A549 (cell line): ENCODE data around the gene DDX17.

Source experiments
- CEBPB ChIP-seq, 2 experiments: fragments of >200 bp in 1 of 2; sonication (Bioruptor Twin) in 1 of 2; formaldehyde crosslinking in 1 of 2; IDR thresholded peaks; 2 replicates each; pipeline ENCODE4 v1.6.1; 2012 to 2016
- CTCF ChIP-seq: fragments of >200 bp; sonication (Bioruptor Twin); formaldehyde crosslinking; IDR thresholded peaks from 3 replicates; pipeline ENCODE4 v1.5.1; 2016
- ESRRA ChIP-seq: fragments of 150-350 bp; IDR thresholded peaks from 2 replicates; pipeline ENCODE4 v1.6.1; 2014; ENCODE audit warnings: mild to moderate bottlenecking, low read length, borderline replicate concordance
- POLR2A ChIP-seq: IDR thresholded peaks from 2 replicates; pipeline ENCODE4 v1.6.1; 2012; ENCODE audit warnings: mild to moderate bottlenecking, low read length
- ZFP36 ChIP-seq: fragments of 450-650 bp; IDR thresholded peaks from 2 replicates; pipeline ENCODE4 v1.6.1; 2014; ENCODE audit warnings: borderline replicate concordance; ENCODE audit not compliant: partially characterized antibody
- TF ChIP-seq, protein P1 (sequence below): fragments of 200-600 bp; sonication (generic); IDR thresholded peaks from 2 replicates; pipeline ENCODE4 v1.6.1; 2016; ENCODE audit warnings: antibody characterized with exemption, mild to moderate bottlenecking, moderate library complexity

- no peak for TF ChIP-seq POLR2A
- TF ChIP-seq, protein P1, sequence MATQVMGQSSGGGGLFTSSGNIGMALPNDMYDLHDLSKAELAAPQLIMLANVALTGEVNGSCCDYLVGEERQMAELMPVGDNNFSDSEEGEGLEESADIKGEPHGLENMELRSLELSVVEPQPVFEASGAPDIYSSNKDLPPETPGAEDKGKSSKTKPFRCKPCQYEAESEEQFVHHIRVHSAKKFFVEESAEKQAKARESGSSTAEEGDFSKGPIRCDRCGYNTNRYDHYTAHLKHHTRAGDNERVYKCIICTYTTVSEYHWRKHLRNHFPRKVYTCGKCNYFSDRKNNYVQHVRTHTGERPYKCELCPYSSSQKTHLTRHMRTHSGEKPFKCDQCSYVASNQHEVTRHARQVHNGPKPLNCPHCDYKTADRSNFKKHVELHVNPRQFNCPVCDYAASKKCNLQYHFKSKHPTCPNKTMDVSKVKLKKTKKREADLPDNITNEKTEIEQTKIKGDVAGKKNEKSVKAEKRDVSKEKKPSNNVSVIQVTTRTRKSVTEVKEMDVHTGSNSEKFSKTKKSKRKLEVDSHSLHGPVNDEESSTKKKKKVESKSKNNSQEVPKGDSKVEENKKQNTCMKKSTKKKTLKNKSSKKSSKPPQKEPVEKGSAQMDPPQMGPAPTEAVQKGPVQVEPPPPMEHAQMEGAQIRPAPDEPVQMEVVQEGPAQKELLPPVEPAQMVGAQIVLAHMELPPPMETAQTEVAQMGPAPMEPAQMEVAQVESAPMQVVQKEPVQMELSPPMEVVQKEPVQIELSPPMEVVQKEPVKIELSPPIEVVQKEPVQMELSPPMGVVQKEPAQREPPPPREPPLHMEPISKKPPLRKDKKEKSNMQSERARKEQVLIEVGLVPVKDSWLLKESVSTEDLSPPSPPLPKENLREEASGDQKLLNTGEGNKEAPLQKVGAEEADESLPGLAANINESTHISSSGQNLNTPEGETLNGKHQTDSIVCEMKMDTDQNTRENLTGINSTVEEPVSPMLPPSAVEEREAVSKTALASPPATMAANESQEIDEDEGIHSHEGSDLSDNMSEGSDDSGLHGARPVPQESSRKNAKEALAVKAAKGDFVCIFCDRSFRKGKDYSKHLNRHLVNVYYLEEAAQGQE = no peak
- no peak for TF ChIP-seq CTCF
- TF ChIP-seq ESRRA = no peak
- TF ChIP-seq ZFP36 = no peak
- no peak for TF ChIP-seq CEBPB (IDR thresholded peaks at IDR 0.05)
These were observed 25.3 kb upstream of the DDX17 start for GRCh38 chr22:38531251-38531938.
